Measurements from ENCODE around the gene QTRT2. TPM values are rescaled to one million over a fixed set of nuclear protein-coding genes. Genes with fewer than 3 reads are reported as not detected.
A peak's percentile ranks its signal among the peaks of the same experiment; 100 is the strongest.

The QTRT2 gene
- total RNA-seq, 1 donor from 2014 or later = 16.4 TPM

GRCh38 chr3:114078126-114078525, 21.6 kb downstream of the QTRT2 start:
- DNase-seq (ENCODE audit: low spot score) = no peak

- DNase-seq (ENCODE audit: low spot score) = no peak
Observed at GRCh38 chr3:114079761-114080160, 23.2 kb downstream of the QTRT2 start.

- DNase-seq (ENCODE audit: low spot score) = no peak
Observed at GRCh38 chr3:114080201-114080600, 23.7 kb downstream of the QTRT2 start.

GRCh38 chr3:114081037-114081436, 24.5 kb downstream of the QTRT2 start:
- DNase-seq (ENCODE audit: low spot score) = no peak

GRCh38 chr3:114083112-114083511, 26.6 kb downstream of the QTRT2 start:
- no peak for DNase-seq (ENCODE audit: low spot score)

GRCh38 chr3:114086356-114086755, 29.8 kb downstream of the QTRT2 start:
- no peak for DNase-seq (ENCODE audit: low spot score)

GRCh38 chr3:114089675-114090074, 33.1 kb downstream of the QTRT2 start:
- no peak for DNase-seq (ENCODE audit: low spot score)

- DNase-seq (ENCODE audit: low spot score) = no peak
Observed at GRCh38 chr3:114092151-114093015, 35.8 kb downstream of the QTRT2 start.

- DNase-seq (ENCODE audit: low spot score) = no peak
Observed at GRCh38 chr3:114093016-114093380, 36.5 kb downstream of the QTRT2 start.

GRCh38 chr3:114093596-114093995, 37.1 kb downstream of the QTRT2 start:
- peak; percentile 14 for DNase-seq (ENCODE audit: low spot score)

GRCh38 chr3:114095796-114096195, 39.3 kb downstream of the QTRT2 start:
- DNase-seq (ENCODE audit: low spot score) = no peak

GRCh38 chr3:114101101-114101500, 44.6 kb downstream of the QTRT2 start:
- no peak for DNase-seq (ENCODE audit: low spot score)

GRCh38 chr3:114103181-114103580, 46.6 kb downstream of the QTRT2 start:
- DNase-seq (ENCODE audit: low spot score) = no peak

GRCh38 chr3:114103858-114104257, 47.3 kb downstream of the QTRT2 start:
- DNase-seq (ENCODE audit: low spot score) = no peak

GRCh38 chr3:114104414-114104813, 47.9 kb downstream of the QTRT2 start:
- no peak for DNase-seq (ENCODE audit: low spot score)

GRCh38 chr3:114108137-114108536, 51.6 kb downstream of the QTRT2 start:
- DNase-seq (ENCODE audit: low spot score) = no peak

GRCh38 chr3:114110439-114110838, 53.9 kb downstream of the QTRT2 start:
- no peak for DNase-seq (ENCODE audit: low spot score)

GRCh38 chr3:114111060-114111770, 54.7 kb downstream of the QTRT2 start:
- no peak for DNase-seq (ENCODE audit: low spot score)

- no peak for DNase-seq (ENCODE audit: low spot score)
Observed at GRCh38 chr3:114112696-114113095, 56.2 kb downstream of the QTRT2 start.

- no peak for DNase-seq (ENCODE audit: low spot score)
Observed at GRCh38 chr3:114114719-114115118, 58.2 kb downstream of the QTRT2 start.

- DNase-seq (ENCODE audit: low spot score) = no peak
Observed at GRCh38 chr3:114115143-114115542, 58.6 kb downstream of the QTRT2 start.

- DNase-seq (ENCODE audit: low spot score) = no peak
Observed at GRCh38 chr3:114119776-114120175, 63.2 kb downstream of the QTRT2 start.

GRCh38 chr3:114120211-114120610, 63.7 kb downstream of the QTRT2 start:
- DNase-seq (ENCODE audit: low spot score) = no peak

Measured in mucosa of gallbladder (tissue), 1 donor.